NCI-H2227 (cell line): ENCODE data around the gene KLHL21.
"Not testable (repeated sequence)": the region's sequence is repeated elsewhere in the genome, so short reads cannot be mapped to it uniquely, and the experiment has no call there.

Experiments
- DNase-seq: peaks from one replicate; lab custom pipeline; 2025; ENCODE audit not compliant: unreplicated experiment; lab: John Stamatoyannopoulos, UW

Gene KLHL21

DNA sequence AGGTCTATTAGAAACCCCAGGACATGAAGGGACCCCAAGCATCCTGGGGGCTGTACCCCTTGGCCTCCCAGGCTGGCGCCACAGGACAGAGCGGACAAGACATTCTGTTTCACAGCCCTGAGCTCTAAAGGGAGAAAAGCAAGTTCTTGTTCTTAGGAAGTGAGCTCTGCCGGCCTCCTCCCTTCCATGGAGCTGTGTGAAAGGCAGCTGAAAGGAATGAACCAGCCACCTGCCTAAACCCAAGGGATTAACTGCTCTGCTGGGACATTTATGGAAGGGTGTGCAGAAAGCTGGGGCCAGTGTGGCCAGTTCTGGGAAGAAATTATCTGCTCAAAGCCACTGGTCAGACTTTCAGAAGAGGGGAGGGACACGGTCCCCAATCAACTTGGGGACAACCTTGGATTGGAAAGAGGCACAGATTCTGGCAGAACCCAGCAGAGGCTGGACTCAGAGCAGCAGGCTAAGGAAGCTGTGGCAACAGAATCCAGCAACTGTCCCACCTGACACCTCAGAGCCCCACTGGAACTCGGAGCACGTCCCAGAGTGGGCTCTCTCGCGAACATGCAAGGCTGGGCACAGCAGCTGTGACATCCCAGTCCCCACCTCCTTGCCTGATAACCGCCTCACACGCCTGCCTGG lies 2.1 kb downstream of the KLHL21 start:
- DNase-seq, result no peak

DNA sequence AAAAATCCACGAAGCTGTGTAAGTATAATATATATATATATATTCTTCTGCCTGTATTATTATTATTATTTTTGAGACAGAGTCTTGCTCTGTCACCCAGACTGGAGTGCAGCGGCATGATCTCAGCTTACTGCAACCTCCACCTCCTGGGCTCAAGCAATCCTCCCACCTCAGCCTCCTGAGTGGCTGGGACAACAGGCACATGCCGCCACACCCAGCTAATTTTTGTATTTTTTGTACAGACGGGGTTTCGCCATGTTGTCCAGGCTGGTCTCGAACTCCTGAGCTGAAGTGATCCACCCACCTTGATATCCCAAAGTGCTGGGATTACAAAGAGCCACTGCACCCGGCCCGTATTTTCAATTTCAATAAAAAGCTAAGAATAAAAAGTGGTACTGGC lies 2.7 kb downstream of the KLHL21 start:
- not testable (repeated sequence) for DNase-seq

DNA sequence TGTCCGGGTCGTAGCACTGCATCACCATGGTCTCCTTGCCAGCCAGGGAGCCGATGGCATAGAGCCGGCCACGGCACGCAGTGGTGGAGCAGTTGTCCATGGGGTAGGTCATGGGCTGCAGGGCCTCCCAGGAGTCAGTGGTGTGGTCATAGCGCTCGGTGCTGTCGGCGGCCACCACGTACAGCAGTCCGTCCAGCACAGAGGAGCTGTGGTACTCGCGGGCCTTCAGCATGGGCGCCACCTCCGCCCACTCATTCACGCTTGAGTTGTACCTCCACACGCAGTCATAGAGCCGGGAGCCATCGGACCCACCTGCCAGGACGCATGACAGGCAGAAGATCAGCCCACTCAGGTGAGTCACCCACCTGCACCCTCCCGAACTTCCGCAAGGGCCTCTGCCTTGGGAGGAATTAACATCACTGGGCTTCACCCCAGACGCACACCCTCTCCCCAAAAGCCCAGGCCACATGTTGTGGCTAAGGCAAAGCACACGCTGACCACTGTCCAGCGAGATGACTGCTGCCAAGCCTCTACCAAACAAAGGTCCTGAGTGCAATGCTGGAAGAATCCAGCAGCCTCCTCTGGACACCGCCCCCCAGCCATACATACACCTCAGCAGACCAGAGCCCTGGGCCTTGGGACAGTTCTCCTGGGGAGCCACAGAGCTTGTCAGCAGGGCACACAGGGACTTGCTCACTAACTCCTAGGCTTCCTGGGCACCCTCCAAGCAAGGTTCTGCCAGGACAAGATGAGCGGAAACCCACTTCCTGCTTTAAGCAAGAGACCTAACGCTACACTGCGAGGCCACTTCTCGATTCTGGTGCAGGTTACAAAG lies 3.3 kb downstream of the KLHL21 start:
- no peak for DNase-seq

- DNase-seq, result no peak
Measured at GRCh38 chr1:6597777-6598131, 4.9 kb downstream of the KLHL21 start.

DNA sequence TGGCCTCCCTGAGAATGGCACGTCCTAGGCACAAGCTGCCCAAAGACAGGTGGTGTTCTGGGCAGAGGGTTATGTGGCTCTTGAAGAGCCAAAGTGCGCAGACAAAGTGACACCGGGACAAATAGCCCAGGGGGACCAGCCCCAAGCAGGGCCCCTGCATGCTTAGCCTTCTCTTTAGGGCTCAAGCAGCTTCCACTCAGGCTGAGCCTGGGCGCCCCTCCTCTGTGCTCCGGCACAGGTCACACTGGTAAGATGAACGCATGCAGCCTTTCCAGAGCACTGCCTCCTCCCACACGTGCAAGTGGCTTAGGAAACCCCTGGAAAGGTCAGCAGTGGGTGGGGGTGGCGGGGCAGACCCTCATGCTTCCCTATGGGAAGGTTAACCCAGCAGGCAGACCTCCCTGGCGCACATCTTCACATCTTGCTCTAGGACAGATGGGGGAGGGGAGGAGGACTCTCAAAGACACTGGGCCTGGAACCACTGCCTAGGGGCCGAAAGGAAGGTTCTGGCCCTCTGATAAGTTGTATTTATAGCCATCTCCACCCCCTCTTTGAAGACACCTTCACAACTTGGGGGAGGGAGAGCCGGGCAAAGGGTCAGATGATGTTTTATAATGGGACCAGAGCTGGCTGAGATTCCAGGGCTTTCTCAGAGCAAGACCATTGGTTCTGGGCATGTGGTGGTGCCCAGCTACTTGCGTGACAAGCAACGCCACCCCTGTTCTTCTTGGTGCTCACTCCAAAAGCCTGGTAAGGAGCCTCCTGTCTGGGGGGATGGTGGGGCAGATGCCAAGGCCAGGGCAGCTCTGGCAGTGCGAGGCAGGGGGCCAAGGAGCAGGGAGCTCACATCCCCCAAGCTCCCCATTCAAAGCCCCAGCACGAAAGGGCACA lies 5.5 kb downstream of the KLHL21 start:
- no peak for DNase-seq

- DNase-seq, result no peak
Measured at GRCh38 chr1:6596351-6596750, 6.3 kb downstream of the KLHL21 start.

GRCh38 chr1:6594977-6595740 lies 7.5 kb downstream of the KLHL21 start:
- DNase-seq, result peak; percentile 74

DNA sequence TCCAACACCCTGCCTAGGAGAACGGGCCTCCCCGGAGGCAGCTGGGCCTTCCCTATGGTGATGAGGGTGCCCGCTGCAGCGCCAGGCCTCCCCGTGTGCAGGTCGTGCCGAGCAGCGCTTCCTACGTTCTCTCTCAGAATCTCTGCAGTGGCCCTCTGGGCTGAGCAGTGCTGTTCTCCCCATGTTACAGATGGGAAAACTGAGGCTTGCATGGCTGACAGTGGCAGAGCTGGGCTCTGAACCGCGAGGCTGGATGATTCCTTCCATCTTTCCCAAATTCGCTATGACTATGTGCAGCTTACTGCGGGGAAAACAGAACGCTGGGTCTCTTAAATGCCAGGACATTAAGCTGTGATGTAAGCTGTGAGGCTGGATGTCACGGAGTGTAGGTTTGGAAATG lies 8.9 kb downstream of the KLHL21 start:
- DNase-seq, result no peak

GRCh38 chr1:6592865-6593593 lies 9.6 kb downstream of the KLHL21 start:
- DNase-seq, result no peak

DNA sequence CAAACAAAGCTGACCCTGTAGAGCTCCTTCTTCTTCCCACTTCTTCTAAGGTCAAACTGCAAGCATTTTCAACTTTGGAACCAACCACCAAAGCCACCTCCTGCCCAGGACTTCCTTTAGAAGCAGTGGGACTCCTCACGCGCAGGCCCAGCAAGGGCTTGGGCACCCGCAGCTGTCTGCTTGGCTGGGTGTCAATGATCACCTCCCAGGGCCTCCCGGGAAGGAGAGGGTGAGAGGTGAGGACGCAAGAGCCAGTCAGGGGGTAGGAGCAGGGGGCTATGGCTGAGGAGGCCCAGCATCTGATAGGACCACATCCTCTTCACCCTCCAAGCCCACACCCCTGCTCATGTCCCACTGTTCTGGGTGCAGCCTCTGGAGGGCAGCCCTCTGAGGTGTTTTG lies 10.2 kb downstream of the KLHL21 start:
- no peak for DNase-seq

- DNase-seq, result no peak
Measured at GRCh38 chr1:6591644-6592043, 11.0 kb downstream of the KLHL21 start.

DNA sequence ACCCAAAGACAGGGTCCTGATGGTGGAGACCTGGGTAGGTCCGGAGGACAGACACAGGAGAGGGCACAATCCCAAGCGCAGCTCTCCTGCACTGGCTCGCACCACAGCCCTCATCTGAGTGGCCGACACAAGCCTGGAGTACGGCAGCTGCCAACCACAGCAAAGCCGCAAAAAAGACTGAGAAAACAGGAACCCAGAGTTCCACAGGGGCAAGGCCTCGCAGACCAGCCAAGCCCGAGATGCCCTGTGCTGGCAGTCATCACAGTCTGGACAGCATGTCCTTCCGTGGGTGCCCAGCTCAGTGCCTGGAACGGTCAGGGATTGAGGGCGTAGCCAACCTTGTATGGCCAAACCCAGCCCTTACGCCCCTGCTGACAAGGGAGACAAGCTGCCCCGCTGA lies 11.4 kb downstream of the KLHL21 start:
- no peak for DNase-seq

DNA sequence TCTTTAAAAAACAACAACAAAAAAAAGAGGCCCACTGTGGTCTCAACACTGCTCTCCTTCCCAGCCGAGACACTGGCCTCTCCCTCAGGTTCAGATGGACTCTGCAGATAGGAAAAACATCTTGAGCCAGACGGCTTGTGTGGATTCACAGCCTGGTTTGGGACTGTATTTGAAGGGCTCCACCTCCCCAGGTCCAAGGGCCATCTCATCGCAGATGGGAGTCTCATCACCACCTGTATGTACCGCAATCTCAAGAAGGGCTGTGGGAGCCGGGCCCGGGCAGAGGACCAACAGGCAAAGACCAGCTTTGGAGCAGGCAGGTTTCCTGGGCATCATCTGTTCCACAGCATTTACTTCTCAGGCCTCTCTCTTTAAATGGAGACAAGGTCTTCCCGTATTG lies 12.6 kb downstream of the KLHL21 start:
- no peak for DNase-seq

GRCh38 chr1:6588893-6589520 lies 13.7 kb downstream of the KLHL21 start:
- DNase-seq, result no peak

- no peak for DNase-seq
Measured at GRCh38 chr1:6588128-6588892, 14.4 kb downstream of the KLHL21 start.

- no peak for DNase-seq
Measured at GRCh38 chr1:6587261-6588005, 15.2 kb downstream of the KLHL21 start.

GRCh38 chr1:6586404-6586816 lies 16.3 kb downstream of the KLHL21 start:
- no peak for DNase-seq

DNA sequence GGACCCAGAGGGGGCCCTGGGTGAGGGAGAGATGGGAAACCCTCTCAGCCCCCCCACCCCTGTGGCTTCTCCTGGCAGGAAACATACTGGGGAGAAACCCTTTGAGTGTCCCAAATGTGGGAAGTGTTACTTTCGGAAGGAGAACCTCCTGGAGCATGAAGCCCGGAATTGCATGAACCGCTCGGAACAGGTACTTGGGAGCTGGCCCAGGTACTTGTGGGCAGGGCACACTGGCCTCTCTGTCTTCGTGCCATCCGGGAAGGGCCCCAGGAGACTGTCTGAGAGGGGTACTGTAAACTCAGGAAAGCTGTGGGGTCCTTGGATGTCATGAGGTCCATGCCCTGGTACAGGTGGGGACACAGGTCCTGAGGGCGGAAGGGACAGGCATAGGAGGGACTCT lies 16.8 kb downstream of the KLHL21 start:
- no peak for DNase-seq
